Midbrain (tissue), 1 donor: ENCODE data around the gene CYP26C1.

ENCODE experiments used
- DNase-seq: peaks from one replicate; lab custom pipeline; 2025; lab: John Stamatoyannopoulos, UW

Gene CYP26C1

GRCh38 chr10:93063977-93064660 lies 3.5 kb downstream of the CYP26C1 start:
- no peak for DNase-seq

- DNase-seq, result no peak
Observed at GRCh38 chr10:93064874-93065660, 4.5 kb downstream of the CYP26C1 start.

GRCh38 chr10:93065675-93066543 lies 5.3 kb downstream of the CYP26C1 start:
- DNase-seq, result no peak

GRCh38 chr10:93066544-93066913 lies 5.9 kb downstream of the CYP26C1 start:
- DNase-seq, result no peak

- no peak for DNase-seq
Observed at GRCh38 chr10:93067443-93068365, 7.1 kb downstream of the CYP26C1 start.

GRCh38 chr10:93068411-93069244 lies 8.0 kb downstream of the CYP26C1 start:
- DNase-seq, result no peak

- DNase-seq, result no peak
Observed at GRCh38 chr10:93069245-93069561, 8.6 kb downstream of the CYP26C1 start.

GRCh38 chr10:93070378-93071176 lies 10.0 kb downstream of the CYP26C1 start:
- DNase-seq, result no peak

GRCh38 chr10:93071177-93071472 lies 10.5 kb downstream of the CYP26C1 start:
- no peak for DNase-seq

- no peak for DNase-seq
Observed at GRCh38 chr10:93071674-93072224, 11.2 kb downstream of the CYP26C1 start.

GRCh38 chr10:93072225-93072712 lies 11.7 kb downstream of the CYP26C1 start:
- no peak for DNase-seq

GRCh38 chr10:93072713-93073538 lies 12.3 kb downstream of the CYP26C1 start:
- no peak for DNase-seq

GRCh38 chr10:93073539-93074146 lies 13.0 kb downstream of the CYP26C1 start, which contains the start of gene CYP26A1:
Gene CYP26A1 (plus strand): TSS chr10:93073893. CDS start chr10:93073935, 42 bp downstream.
- no peak for DNase-seq

- no peak for DNase-seq
Observed at GRCh38 chr10:93074147-93074596, 13.6 kb downstream of the CYP26C1 start.

- DNase-seq, result no peak
Observed at GRCh38 chr10:93074597-93075368, 14.2 kb downstream of the CYP26C1 start.

GRCh38 chr10:93075369-93076221 lies 15.0 kb downstream of the CYP26C1 start:
- no peak for DNase-seq
